Bronchial epithelial cell (primary cell): ENCODE data around the gene NTM. TPM values are rescaled to one million over a fixed set of nuclear protein-coding genes. Genes with fewer than 3 reads are reported as not detected.

Experiments used
- DNase-seq: peaks from one replicate; pipeline ENCODE4 v3.0.0-alpha.2; 2010; ENCODE audit warnings: low read depth
- FAIRE-seq: peaks from 2 replicates; lab custom pipeline; 2011; peaks lifted over from hg19 to GRCh38; lab: Jason Lieb, UNC
- H3K27me3 ChIP-seq: 2 replicates; pipeline ENCODE4 v1.5.1; 2011; ENCODE audit warnings: low read length; ENCODE audit not compliant: control insufficient read depth, insufficient read depth
- H3K36me3 ChIP-seq: 2 replicates; pipeline ENCODE4 v1.5.1; 2011; ENCODE audit warnings: low read length; ENCODE audit not compliant: control insufficient read depth, insufficient read depth
- H3K4me3 ChIP-seq: 2 replicates; pipeline ENCODE4 v1.5.1; 2011; ENCODE audit warnings: mild to moderate bottlenecking, low read depth, low read length, control low read depth
- total RNA-seq: library from RNA; depleted of rRNA; stranded (reverse); fragments of >200 nt; gene quantifications from 2 replicates; pipeline ENCODE4 v1.2.1, GENCODE V29; 2014
- TF ChIP-seq, protein P1 (sequence below): IDR thresholded peaks from 2 replicates; pipeline ENCODE4 v1.5.1; 2011; ENCODE audit warnings: mild to moderate bottlenecking, moderate library complexity, low read length, control low read depth, inconsistent platforms; ENCODE audit not compliant: insufficient read depth, severe bottlenecking

The NTM gene
- total RNA-seq, 1 donor from 2014 or later, result 4.2 TPM

GRCh38 chr11:131665344-131665968, 295.0 kb downstream of the NTM start:
- Histone ChIP-seq H3K4me3 (no peak overlapping the region), H3K27me3 (no peaks in the 10 kb centered on the region), H3K36me3 (no peaks in the 10 kb centered on the region)
- no peak for FAIRE-seq
- no peak for DNase-seq
- TF ChIP-seq, protein P1, sequence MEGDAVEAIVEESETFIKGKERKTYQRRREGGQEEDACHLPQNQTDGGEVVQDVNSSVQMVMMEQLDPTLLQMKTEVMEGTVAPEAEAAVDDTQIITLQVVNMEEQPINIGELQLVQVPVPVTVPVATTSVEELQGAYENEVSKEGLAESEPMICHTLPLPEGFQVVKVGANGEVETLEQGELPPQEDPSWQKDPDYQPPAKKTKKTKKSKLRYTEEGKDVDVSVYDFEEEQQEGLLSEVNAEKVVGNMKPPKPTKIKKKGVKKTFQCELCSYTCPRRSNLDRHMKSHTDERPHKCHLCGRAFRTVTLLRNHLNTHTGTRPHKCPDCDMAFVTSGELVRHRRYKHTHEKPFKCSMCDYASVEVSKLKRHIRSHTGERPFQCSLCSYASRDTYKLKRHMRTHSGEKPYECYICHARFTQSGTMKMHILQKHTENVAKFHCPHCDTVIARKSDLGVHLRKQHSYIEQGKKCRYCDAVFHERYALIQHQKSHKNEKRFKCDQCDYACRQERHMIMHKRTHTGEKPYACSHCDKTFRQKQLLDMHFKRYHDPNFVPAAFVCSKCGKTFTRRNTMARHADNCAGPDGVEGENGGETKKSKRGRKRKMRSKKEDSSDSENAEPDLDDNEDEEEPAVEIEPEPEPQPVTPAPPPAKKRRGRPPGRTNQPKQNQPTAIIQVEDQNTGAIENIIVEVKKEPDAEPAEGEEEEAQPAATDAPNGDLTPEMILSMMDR, result no peak

DNA sequence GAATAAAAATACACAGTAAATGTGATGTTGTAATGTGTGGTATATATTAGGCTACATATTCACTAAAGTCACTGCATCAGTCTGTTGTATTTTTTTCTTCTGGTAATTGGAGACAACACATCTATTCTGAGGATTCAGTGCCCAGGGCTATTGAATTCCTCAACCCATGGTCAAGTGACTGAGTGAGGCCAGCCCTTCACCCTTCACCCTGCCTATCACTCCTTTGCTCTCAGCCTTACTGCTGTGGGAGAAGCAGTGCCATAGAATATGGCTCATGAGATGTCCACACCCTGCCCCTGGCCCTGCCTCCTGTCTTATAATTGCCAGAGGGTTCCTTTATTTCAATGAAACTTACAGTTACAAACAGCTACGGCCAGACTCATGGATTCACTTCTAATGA, 295.6 kb downstream of the NTM start:
- Histone ChIP-seq H3K27me3 (no peaks in the 10 kb centered on the region), H3K36me3 (no peaks in the 10 kb centered on the region), H3K4me3 (no peak overlapping the region)
- TF ChIP-seq, protein P1, result no peak
- no peak for FAIRE-seq
- no peak for DNase-seq

DNA sequence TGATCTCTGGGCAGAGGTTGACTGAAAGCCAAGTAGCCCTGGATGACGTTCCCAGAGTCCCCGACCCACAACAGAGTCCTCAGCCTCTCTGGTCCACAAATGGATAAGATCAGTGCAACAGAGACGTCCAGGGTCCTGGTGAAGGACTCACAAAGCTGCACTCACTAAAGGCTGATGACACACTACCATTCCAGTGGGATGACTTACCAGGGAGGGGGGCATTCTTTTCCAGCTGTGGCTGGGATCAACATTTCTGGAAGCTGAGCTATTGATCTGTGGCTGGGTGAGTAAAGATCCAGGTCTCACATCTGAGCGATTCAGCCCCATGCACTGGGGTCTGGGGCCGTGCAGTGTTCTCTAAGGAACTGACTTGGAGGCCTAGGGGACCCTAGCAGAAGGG, 296.2 kb downstream of the NTM start:
- H3K4me3 ChIP-seq, result no peak overlapping the region
- H3K27me3 ChIP-seq, result no peaks in the 10 kb centered on the region
- DNase-seq (no peak), FAIRE-seq (peak; percentile 40)
- no peaks in the 10 kb centered on the region for H3K36me3 ChIP-seq
- TF ChIP-seq, protein P1, result no peak

- H3K27me3 ChIP-seq, result no peaks in the 10 kb centered on the region
- no peaks in the 10 kb centered on the region for H3K36me3 ChIP-seq
- TF ChIP-seq, protein P1, result no peak
- H3K4me3 ChIP-seq, result no peak overlapping the region
- DNase-seq, result no peak
- FAIRE-seq, result no peak
Measured at GRCh38 chr11:131667566-131667965, 297.2 kb downstream of the NTM start.

DNA sequence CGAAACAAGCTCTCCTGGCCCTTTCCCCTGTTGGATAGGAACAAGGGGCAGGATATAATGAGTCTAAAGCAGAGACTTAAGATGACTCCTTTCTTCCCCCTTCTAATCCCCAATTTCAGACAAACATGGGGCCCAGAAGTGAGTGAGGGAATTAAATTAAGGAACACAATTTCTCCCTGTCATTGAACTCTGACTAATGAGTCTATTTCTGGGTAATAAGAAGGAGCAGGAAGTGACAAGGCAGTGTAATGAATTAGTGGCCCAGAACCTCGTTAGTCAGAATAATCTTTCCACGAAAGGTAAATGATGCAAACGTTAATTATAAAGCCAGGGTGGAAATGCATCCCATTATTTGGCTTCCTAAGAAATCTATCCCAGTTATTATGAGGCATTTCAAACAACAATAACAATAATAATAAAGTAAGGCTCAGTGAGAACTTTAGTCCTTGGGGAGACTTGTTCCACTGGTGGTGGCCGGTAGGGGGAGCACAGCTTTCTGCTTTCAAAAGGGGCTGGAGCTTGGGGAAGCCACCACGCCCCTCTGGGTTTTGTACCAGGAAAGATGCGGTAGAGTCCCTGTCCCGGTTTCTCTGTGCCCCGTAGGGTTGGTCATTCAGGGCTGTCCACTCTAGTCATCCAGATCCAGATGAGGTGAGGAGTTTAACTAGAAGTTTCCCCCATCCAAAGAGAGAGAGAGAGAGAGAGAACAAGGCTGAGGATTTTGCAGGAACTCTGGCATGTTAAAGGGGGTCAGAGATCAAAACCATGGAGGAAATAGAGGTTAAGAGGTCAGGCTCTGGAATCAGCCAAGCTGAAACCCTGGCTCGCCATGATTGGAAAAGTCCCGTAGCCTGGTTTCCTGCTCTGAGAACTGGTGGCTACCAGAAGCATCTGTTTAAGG, 298.3 kb downstream of the NTM start:
- FAIRE-seq (no peak), DNase-seq (peak; percentile 14)
- Histone ChIP-seq H3K4me3 (no peak overlapping the region), H3K27me3 (no peaks in the 10 kb centered on the region), H3K36me3 (no peaks in the 10 kb centered on the region)
- TF ChIP-seq, protein P1, result peak; percentile 61
